ENCODE data around the gene ITCH. TPM values are rescaled to one million over a fixed set of nuclear protein-coding genes. Genes with fewer than 3 reads are reported as not detected.

Gene ITCH
- total RNA-seq, 1 donor from 2014 or later: 66.3 TPM

DNA sequence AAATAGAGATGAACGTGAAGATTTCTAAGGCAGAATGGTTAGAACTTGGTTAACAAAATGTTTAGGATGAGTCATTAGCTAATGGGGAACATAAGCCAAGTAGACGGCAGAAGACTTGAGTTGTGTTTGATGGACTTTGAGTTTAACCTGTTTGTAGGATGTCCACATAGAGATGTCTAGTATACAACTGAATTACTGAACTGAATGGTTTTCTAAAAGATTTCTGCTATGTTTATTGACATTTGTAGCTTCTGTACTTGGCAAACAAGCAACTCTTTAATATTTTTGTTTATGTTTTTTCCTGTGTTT, 98.7 kb downstream of the ITCH start:
- TF ChIP-seq, protein P1, sequence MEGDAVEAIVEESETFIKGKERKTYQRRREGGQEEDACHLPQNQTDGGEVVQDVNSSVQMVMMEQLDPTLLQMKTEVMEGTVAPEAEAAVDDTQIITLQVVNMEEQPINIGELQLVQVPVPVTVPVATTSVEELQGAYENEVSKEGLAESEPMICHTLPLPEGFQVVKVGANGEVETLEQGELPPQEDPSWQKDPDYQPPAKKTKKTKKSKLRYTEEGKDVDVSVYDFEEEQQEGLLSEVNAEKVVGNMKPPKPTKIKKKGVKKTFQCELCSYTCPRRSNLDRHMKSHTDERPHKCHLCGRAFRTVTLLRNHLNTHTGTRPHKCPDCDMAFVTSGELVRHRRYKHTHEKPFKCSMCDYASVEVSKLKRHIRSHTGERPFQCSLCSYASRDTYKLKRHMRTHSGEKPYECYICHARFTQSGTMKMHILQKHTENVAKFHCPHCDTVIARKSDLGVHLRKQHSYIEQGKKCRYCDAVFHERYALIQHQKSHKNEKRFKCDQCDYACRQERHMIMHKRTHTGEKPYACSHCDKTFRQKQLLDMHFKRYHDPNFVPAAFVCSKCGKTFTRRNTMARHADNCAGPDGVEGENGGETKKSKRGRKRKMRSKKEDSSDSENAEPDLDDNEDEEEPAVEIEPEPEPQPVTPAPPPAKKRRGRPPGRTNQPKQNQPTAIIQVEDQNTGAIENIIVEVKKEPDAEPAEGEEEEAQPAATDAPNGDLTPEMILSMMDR (IDR thresholded peaks at IDR 0.05): no peak
- Mint-ChIP-seq H3K4me1 (peaks cover 19% of the 10 kb centered on the region), H3K9me3 (no peaks in the 10 kb centered on the region), H3K27ac (no peak overlapping the region), H3K36me3 (ENCODE audit: low read depth) (peaks cover 81% of the 10 kb centered on the region), H3K4me3 (no peak overlapping the region), H3K27me3 (no peaks in the 10 kb centered on the region)
- POLR2A ChIA-PET: no interaction called here
- CTCF ChIA-PET: interaction anchor here (1.2 kb wide), 1 partner anchor 149 kb away, joined by 5 read pairs; no protein-coding TSS in a partner anchor
- no peak for ATAC-seq (ENCODE audit: low read depth)
- no peak for DNase-seq
- intact Hi-C loops (cut with micrococcal nuclease): no loop called here

DNA sequence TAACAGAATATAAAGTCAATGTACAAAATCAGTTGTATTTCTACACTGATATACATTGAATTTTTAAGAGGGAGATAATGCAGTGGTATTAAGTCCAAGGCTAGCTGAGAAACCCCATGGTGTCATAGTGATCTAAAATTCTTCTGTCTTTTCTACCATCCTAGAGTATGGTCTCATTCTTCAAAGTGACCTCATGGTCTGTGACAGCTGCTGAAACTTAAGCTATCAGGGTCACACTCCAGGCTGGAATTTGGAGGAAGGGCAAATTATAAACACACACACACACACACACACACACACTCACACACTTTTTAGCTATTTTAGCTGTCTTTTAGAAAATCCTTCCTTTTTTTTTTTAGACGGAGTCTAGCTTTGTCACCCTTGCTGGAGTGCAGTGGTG, 105.9 kb downstream of the ITCH start:
- Mint-ChIP-seq H3K4me3 (no peak overlapping the region), H3K4me1 (peaks cover 3% of the 10 kb centered on the region), H3K9me3 (no peaks in the 10 kb centered on the region), H3K27ac (no peak overlapping the region), H3K36me3 (ENCODE audit: low read depth) (peaks cover 71% of the 10 kb centered on the region), H3K27me3 (no peaks in the 10 kb centered on the region)
- CTCF ChIA-PET: interaction anchor here (2.2 kb wide), 1 partner anchor 156 kb away, joined by 6 read pairs; no protein-coding TSS in a partner anchor
- DNase-seq: no peak
- ATAC-seq (ENCODE audit: low read depth): no peak
- TF ChIP-seq, protein P1 (IDR thresholded peaks at IDR 0.05): no peak
- POLR2A ChIA-PET: no interaction called here
- intact Hi-C loops (cut with micrococcal nuclease): no loop called here

DNA sequence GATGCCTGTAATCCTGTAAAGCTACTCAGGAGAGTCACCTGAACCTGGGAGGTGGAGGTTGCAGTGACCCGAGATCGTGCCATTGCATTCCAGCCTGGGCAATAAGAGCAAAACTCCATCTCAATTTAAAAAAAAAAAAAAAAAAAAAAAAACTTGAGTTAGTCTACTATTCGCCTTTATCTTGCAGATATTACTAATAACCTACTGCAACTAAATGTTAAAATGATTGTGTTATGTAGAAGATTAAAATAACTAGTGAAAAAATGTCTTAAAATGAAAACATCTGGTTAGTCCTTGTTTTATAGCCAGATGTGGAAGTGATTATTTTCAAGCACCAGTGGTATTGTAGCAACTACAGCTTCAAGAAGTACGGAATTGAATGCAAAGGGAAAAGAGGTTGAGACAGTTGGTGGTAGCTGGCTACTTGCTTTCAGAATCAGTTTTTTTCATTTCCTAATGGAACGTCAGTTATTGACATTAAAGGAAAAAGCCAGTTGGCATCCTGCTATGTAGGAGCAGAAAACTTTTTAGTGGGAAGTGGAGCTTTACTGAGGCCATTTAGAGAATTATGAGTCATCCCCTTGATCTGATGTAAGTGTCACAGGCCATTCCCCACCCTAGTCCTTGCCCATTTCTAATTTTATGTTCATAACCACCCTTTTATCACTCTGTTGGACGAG, 109.3 kb downstream of the ITCH start:
- ATAC-seq (ENCODE audit: low read depth) (no peak), DNase-seq (no peak)
- TF ChIP-seq, protein P1 (IDR thresholded peaks at IDR 0.05): no peak
- peaks cover 60% of the 10 kb centered on the region for H3K36me3 Mint-ChIP-seq (ENCODE audit: low read depth)
- H3K9me3 Mint-ChIP-seq: no peaks in the 10 kb centered on the region
- H3K27ac Mint-ChIP-seq: no peak overlapping the region
- POLR2A ChIA-PET: no interaction called here
- H3K4me3 Mint-ChIP-seq: no peak overlapping the region
- peaks cover 10% of the 10 kb centered on the region for H3K4me1 Mint-ChIP-seq
- no peaks in the 10 kb centered on the region for H3K27me3 Mint-ChIP-seq
- intact Hi-C loops (cut with micrococcal nuclease): no loop called here
- CTCF ChIA-PET: interaction anchor here (2.6 kb wide), 1 partner anchor 160 kb away, joined by 30 read pairs; no protein-coding TSS in a partner anchor

DNA sequence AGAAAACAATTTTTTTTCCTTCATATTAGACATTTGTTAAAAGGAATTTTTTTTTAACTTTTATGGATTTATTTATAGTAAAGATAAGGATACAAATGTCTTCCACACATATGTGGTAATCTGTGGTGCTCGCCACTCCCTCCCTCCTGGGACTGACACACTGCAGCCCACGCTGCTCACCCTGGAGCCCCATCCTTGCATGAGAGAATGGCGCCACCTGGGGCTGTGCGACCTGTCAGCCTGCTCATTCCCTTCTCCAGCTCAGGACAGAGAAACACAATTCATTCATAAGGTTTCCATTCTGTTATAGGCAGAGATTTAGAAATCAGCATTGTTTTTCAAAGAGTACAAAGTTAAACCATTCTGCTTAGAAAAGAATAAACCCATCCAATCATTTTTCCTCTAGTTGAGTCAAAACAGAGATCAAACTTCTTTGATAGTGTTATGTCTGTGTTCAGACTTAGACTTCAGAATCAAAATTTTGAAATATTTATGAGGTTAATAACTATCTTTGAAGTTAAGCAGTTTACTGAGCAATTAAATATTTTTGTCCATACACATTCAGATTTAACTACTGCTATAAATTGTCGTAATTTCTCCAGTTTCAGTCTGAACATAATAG, 110.3 kb downstream of the ITCH start:
- Mint-ChIP-seq H3K4me1 (peaks cover 10% of the 10 kb centered on the region), H3K4me3 (no peak overlapping the region), H3K9me3 (no peaks in the 10 kb centered on the region), H3K27me3 (no peaks in the 10 kb centered on the region), H3K36me3 (ENCODE audit: low read depth) (peaks cover 62% of the 10 kb centered on the region), H3K27ac (no peak overlapping the region)
- POLR2A ChIA-PET: interaction anchor here (0.6 kb wide), 1 partner anchor 1497 kb away, joined by 4 read pairs; no protein-coding TSS in a partner anchor
- ATAC-seq (ENCODE audit: low read depth): no peak
- TF ChIP-seq, protein P1 (IDR thresholded peaks at IDR 0.05): no peak
- CTCF ChIA-PET: interaction anchor here (2.6 kb wide), 1 partner anchor 161 kb away, joined by 30 read pairs; no protein-coding TSS in a partner anchor
- intact Hi-C loops (cut with micrococcal nuclease): loop anchor here (1.0 kb wide), 1 partner anchor 161 kb away; no protein-coding TSS in a partner anchor
- DNase-seq: no peak

DNA sequence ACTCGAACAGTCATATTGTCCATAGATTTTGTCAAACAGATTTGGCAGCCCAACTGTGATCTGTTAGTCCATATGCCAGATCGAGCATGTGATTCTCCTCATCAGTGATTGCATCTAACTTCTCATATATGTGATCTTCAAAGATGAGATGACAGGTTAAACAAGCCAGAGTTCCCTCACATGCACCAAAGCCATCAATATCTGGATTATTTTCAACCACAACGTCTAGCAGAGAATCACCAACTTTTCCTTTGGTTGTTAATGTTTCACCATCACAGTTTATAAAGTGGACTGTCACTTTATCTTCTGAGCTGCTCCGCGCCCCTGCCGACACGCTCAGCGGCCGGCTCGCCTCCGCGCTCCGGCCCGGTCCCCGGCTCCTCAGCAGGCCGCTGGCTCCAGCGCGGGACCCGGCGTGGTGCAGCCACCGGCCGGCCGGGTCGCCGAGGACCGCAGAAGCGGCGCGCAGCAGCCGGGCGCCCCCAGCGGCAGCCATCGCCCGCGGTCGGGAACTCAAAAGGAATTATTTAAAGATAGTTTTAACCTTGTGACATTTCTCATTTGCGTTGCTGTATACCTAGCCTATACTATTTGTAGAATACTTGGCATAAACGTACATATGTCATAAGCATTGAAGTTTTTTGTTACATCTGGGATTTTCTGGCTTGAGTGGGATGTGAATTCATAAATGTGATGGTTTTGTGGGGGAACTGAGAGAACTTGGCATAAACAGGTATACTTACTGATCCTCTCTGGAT, 113.1 kb downstream of the ITCH start:
- ChIA-PET POLR2A (no interaction called here), CTCF (interaction anchor here (1.1 to 3.7 kb wide), 3 partner anchors 16 to 163 kb away, joined by 3 to 14 read pairs (median 4); no protein-coding TSS in a partner anchor)
- Mint-ChIP-seq H3K4me1 (peaks cover 13% of the 10 kb centered on the region), H3K36me3 (ENCODE audit: low read depth) (peaks cover 63% of the 10 kb centered on the region), H3K27me3 (no peaks in the 10 kb centered on the region), H3K27ac (no peak overlapping the region), H3K4me3 (no peak overlapping the region), H3K9me3 (peaks cover 2% of the 10 kb centered on the region)
- ATAC-seq (ENCODE audit: low read depth) (peak; percentile 89), DNase-seq (peak; percentile 45)
- TF ChIP-seq, protein P1 (IDR thresholded peaks at IDR 0.05): no peak
- intact Hi-C loops (cut with micrococcal nuclease): no loop called here
